HG03095 (cell line): Measurements from ENCODE around the gene CENPH.
A peak's percentile ranks its signal among the peaks of the same experiment; 100 is the strongest.
"Not testable (repeated sequence)": the region's sequence is repeated elsewhere in the genome, so short reads cannot be mapped to it uniquely, and the experiment has no call there.

Experiments used
- ATAC-seq: cut with Tn5 transposase; IDR thresholded peaks from one replicate; pipeline ENCODE4 v1.9.1; 2021; ENCODE audit warnings: moderate library complexity; ENCODE audit not compliant: unreplicated experiment

Gene CENPH

GRCh38 chr5:69189162-69190086, at the start of gene CENPH:
TSS of gene CENPH (plus strand) at chr5:69189583. CDS start at chr5:69189635, 52 bp downstream.
- ATAC-seq: peak; percentile 92

- not testable (repeated sequence) for ATAC-seq
These were observed 49.1 kb upstream of the CENPH start for GRCh38 chr5:69140239-69140638.

GRCh38 chr5:69140827-69141226, 48.6 kb upstream of the CENPH start:
- no peak for ATAC-seq

GRCh38 chr5:69148576-69148975, 40.8 kb upstream of the CENPH start:
- ATAC-seq: not testable (repeated sequence)

- ATAC-seq: no peak
These were observed 40.3 kb upstream of the CENPH start for GRCh38 chr5:69148981-69149675.

- ATAC-seq: no peak
These were observed 39.7 kb upstream of the CENPH start for GRCh38 chr5:69149676-69150010.

- no peak for ATAC-seq
These were observed 36.7 kb upstream of the CENPH start for GRCh38 chr5:69152731-69153130.

- no peak for ATAC-seq
These were observed 32.9 kb upstream of the CENPH start for GRCh38 chr5:69156456-69156855.

- ATAC-seq: no peak
These were observed 31.3 kb upstream of the CENPH start for GRCh38 chr5:69158039-69158438.

- ATAC-seq: no peak
These were observed 28.7 kb upstream of the CENPH start for GRCh38 chr5:69160651-69161050.

- ATAC-seq: peak; percentile 99
These were observed 22.5 kb upstream of the CENPH start, which contains the start of gene CCNB1 for GRCh38 chr5:69166686-69167492. TSS of gene CCNB1 (plus strand) at chr5:69167150. CDS start at chr5:69167263, 113 bp downstream.

- ATAC-seq: no peak
These were observed 21.9 kb upstream of the CENPH start for GRCh38 chr5:69167493-69167855.

GRCh38 chr5:69167929-69168328, 21.5 kb upstream of the CENPH start:
- ATAC-seq: no peak

GRCh38 chr5:69170495-69170894, 18.9 kb upstream of the CENPH start:
- no peak for ATAC-seq

GRCh38 chr5:69170969-69171368, 18.4 kb upstream of the CENPH start:
- no peak for ATAC-seq

GRCh38 chr5:69181659-69182293, 7.6 kb upstream of the CENPH start:
- ATAC-seq: not testable (repeated sequence)

GRCh38 chr5:69184621-69185020, 4.8 kb upstream of the CENPH start:
- ATAC-seq: no peak

GRCh38 chr5:69187342-69187741, 2.0 kb upstream of the CENPH start:
- ATAC-seq: no peak

GRCh38 chr5:69188811-69189161, 597 bp upstream of the CENPH start:
- no peak for ATAC-seq

GRCh38 chr5:69202497-69202896, 13.1 kb downstream of the CENPH start:
- no peak for ATAC-seq
